Measurements from ENCODE around the gene GPX6.
"Not testable (repeated sequence)": the region's sequence is repeated elsewhere in the genome, so short reads cannot be mapped to it uniquely, and the experiment has no call there.

GPX6 gene

GRCh38 chr6:28525496-28526039 is 10.0 kb upstream of the GPX6 start, which contains the start of gene GPX5:
Gene GPX5, plus strand, starts transcription at chr6:28525881. Its CDS starts 133 bp downstream, at chr6:28526014.
- DNase-seq (ENCODE audit: low spot score) = no peak

- DNase-seq (ENCODE audit: low spot score) = peak; percentile 26
These were observed 7.6 kb upstream of the GPX6 start for GRCh38 chr6:28523241-28523622.

- no peak for DNase-seq (ENCODE audit: low spot score)
These were observed 7.1 kb upstream of the GPX6 start for GRCh38 chr6:28522594-28523240.

- no peak for DNase-seq (ENCODE audit: low spot score)
These were observed 2.4 kb upstream of the GPX6 start for GRCh38 chr6:28517964-28518363.

- not testable (repeated sequence) for DNase-seq (ENCODE audit: low spot score)
These were observed 3.2 kb downstream of the GPX6 start for GRCh38 chr6:28512387-28512786.

GRCh38 chr6:28511628-28512300 is 3.8 kb downstream of the GPX6 start:
- no peak for DNase-seq (ENCODE audit: low spot score)

- DNase-seq (ENCODE audit: low spot score) = no peak
These were observed 8.7 kb downstream of the GPX6 start for GRCh38 chr6:28506807-28507475.

- no peak for DNase-seq (ENCODE audit: low spot score)
These were observed 9.9 kb downstream of the GPX6 start for GRCh38 chr6:28505733-28506132.

GRCh38 chr6:28502709-28503305 is 12.8 kb downstream of the GPX6 start:
- DNase-seq (ENCODE audit: low spot score) = not testable (repeated sequence)

- DNase-seq (ENCODE audit: low spot score) = not testable (repeated sequence)
These were observed 13.5 kb downstream of the GPX6 start for GRCh38 chr6:28502136-28502535.

GRCh38 chr6:28501259-28501658 is 14.3 kb downstream of the GPX6 start:
- no peak for DNase-seq (ENCODE audit: low spot score)

GRCh38 chr6:28497893-28498292 is 17.7 kb downstream of the GPX6 start:
- DNase-seq (ENCODE audit: low spot score) = no peak

GRCh38 chr6:28497306-28497705 is 18.3 kb downstream of the GPX6 start:
- no peak for DNase-seq (ENCODE audit: low spot score)

GRCh38 chr6:28496099-28496779 is 19.4 kb downstream of the GPX6 start:
- DNase-seq (ENCODE audit: low spot score) = peak; percentile 11

GRCh38 chr6:28491984-28492317 is 23.6 kb downstream of the GPX6 start:
- no peak for DNase-seq (ENCODE audit: low spot score)

GRCh38 chr6:28490205-28490890 is 25.2 kb downstream of the GPX6 start:
- no peak for DNase-seq (ENCODE audit: low spot score)

GRCh38 chr6:28489366-28490204 is 26.0 kb downstream of the GPX6 start:
- peak; percentile 21 for DNase-seq (ENCODE audit: low spot score)

GRCh38 chr6:28488916-28489365 is 26.7 kb downstream of the GPX6 start:
- DNase-seq (ENCODE audit: low spot score) = no peak

- DNase-seq (ENCODE audit: low spot score) = no peak
These were observed 28.4 kb downstream of the GPX6 start for GRCh38 chr6:28486988-28487742.

- DNase-seq (ENCODE audit: low spot score) = no peak
These were observed 29.1 kb downstream of the GPX6 start for GRCh38 chr6:28486533-28486932.

Measured in NAMALWA (cell line).